ENCODE measurements around the gene ARHGAP24.
"Not testable (repeated sequence)": the region's sequence is repeated elsewhere in the genome, so short reads cannot be mapped to it uniquely, and the experiment has no call there.

ARHGAP24 gene

DNA sequence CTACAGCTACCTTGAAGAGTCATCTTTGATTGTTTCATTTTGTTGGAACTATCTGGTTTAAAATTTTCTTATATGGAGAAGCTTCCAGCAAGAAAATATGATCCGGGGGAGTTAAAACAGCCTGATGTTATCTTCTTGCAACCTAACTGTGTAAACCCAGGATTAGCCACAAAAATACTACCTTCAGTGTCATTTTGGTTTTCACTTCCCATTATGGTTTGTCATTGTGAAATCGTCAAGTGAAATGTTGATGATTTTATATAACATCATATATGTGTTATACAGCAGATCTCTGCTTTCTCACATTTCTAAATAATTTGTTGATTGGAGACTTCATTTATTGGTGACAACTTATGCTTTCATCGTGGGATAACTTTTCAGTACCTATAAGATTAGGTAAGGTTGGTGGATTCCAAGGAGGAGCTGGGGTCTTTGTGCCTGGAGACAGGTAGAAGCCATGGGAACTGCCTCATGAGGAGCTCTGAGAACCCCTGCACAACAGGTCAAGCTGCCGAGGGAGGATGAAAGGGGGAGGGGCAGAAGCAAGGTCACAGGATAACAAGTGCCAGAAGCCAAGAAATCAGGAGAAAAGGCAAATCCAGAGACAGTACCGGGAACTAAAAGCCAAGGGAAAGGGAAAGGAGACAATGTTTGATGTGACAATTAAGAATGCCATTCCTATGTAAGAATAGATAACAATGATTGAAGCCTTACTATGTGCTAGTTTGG lies 7.2 kb downstream of the ARHGAP24 start:
- in situ Hi-C loops (cut with MboI; ENCODE audit: low sequenced_read_pairs), result no loop called here

GRCh38 chr4:85486425-85487086 lies 11.6 kb downstream of the ARHGAP24 start:
- in situ Hi-C loops (cut with MboI; ENCODE audit: low sequenced_read_pairs), result no loop called here

- in situ Hi-C loops (cut with MboI; ENCODE audit: low sequenced_read_pairs), result no loop called here
These were observed 13.5 kb downstream of the ARHGAP24 start for GRCh38 chr4:85488416-85488815.

DNA sequence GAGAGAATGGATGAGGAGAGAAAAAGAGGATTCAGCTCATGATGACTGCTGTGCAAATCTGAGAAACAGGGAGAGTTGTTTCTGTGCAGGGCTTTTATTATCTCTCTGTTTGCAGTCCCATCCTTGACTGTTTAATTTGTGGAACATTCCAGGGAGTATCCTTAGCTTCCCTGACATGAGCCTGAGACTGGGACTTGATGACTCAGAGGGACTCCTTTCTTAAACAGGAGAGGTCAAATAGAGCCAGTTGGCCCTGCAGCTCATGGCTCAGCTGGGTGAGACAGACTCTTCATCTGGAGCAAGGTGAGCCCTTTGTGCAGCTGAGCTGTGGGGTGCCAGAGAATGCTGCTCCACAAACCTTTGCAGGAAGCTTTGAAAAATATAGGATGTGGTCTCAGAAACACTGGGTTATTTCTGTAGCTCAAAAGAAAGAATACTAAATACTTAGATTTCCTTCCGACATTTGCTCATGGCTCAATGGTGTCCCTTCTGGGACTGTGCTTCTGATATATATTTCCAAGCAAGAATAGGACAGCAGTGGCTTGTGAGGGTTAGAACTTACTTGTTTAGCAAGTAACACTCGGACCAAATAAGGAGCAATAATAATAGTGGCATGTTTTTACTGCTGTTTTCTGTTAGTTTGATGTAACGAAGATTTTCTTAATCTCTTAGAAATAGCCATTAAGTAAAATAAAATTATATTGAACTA lies 14.5 kb downstream of the ARHGAP24 start:
- in situ Hi-C loops (cut with MboI; ENCODE audit: low sequenced_read_pairs), result no loop called here

GRCh38 chr4:85491527-85491926 lies 16.6 kb downstream of the ARHGAP24 start:
- in situ Hi-C loops (cut with MboI; ENCODE audit: low sequenced_read_pairs), result no loop called here

DNA sequence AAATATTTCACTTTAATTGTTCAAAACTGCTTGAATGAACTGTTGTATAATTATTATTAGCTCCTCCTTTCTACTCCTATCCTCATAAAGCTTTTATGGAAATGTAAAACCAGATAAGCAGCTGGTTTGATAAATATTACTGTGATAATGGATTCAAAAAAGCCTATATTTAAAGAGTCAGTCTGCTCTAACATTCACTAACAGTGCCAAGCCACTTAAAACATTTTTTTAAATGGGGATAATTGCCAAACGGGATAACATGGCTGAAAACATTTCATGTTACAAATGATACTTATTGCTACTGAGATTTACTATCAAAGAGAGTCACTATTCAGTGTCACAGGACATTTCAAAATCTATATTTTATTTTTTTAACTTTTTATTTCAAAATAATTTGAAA lies 17.4 kb downstream of the ARHGAP24 start:
- in situ Hi-C loops (cut with MboI; ENCODE audit: low sequenced_read_pairs), result no loop called here

- in situ Hi-C loops (cut with MboI; ENCODE audit: low sequenced_read_pairs), result no loop called here
These were observed 20.7 kb downstream of the ARHGAP24 start for GRCh38 chr4:85495621-85496020.

DNA sequence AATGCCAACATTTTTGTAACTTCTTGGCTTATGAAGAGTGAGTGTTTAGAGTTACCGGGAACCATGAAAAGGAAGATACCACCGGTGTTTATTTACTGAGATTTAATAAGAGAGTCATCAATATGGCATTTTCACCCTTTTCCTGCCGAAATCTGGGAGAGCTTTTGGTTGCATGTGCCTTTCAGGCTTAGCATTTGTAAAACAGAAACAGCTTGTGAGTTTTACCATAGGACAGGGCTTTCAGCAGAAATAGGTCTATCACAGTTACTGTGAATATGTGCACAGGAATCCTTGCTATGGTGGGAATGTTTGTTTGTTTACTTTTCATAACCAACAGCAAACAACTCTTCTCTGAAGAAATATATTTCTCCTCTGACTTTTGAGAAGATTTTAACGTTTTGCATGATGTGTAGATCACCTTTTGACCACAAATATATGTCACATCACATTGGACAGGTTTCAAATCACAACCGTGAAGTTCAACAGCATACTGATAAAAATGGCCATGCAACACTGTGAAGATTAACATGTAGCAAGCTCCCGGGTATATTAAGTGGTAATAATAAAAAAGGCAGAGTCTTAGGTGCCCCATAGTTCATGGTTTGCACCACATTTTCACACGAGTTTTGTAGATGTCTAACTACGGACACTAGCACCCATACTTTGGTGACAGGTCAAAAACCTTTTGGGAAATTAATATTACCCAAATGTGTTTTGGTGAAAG lies 21.3 kb downstream of the ARHGAP24 start:
- in situ Hi-C loops (cut with MboI; ENCODE audit: low sequenced_read_pairs), result no loop called here

DNA sequence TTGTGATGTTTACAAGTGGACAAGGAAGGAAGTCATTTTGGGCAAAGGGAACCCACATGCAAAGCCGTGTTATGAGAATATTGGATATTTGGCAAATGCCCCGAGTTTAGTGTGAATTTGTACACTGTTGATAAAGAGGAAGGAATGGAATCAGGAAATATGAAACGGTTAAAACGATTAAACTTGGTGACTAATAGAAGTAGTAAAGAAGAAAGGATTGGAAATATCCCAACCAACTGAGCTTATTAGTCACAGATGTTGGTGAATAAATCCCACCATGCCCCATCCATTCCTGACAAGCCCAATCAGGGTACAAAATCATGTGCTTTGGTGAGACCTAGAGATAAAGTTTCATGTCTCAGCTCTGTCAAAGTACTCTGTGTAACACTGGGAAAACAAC lies 22.0 kb downstream of the ARHGAP24 start:
- in situ Hi-C loops (cut with MboI; ENCODE audit: low sequenced_read_pairs), result no loop called here

DNA sequence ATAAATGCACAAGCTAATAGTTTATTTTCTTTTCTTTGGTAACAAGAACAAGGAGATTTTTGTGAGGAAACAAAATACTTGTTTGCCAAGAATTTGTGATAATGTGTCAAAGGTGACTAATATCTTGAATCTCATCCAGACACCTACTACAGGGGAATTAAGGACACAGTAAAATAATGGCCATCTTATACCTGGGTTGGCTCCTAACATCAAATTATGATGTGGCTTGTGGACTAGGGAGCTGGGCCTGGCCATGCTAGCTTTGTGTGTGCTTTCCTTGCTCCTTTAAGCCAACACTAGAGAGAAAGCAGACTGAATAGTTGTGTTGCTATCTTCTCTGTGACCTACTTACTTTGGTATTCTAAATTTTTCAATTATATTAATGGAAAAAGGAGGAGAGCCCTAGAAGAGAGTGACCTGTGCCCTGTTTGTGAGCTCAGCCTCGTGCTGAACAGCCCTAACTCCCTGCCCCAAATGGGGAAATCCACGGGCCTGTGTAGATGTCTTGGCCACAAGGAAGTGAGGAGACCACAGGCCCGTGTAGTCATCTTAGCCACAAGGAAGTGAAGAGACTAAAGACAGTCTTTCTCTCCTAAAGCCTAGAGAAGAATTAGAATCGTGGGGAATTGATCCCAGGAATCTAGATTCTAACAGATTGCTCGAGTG lies 23.3 kb downstream of the ARHGAP24 start:
- in situ Hi-C loops (cut with MboI; ENCODE audit: low sequenced_read_pairs), result no loop called here

GRCh38 chr4:85499573-85499972 lies 24.6 kb downstream of the ARHGAP24 start:
- in situ Hi-C loops (cut with MboI; ENCODE audit: low sequenced_read_pairs), result no loop called here

DNA sequence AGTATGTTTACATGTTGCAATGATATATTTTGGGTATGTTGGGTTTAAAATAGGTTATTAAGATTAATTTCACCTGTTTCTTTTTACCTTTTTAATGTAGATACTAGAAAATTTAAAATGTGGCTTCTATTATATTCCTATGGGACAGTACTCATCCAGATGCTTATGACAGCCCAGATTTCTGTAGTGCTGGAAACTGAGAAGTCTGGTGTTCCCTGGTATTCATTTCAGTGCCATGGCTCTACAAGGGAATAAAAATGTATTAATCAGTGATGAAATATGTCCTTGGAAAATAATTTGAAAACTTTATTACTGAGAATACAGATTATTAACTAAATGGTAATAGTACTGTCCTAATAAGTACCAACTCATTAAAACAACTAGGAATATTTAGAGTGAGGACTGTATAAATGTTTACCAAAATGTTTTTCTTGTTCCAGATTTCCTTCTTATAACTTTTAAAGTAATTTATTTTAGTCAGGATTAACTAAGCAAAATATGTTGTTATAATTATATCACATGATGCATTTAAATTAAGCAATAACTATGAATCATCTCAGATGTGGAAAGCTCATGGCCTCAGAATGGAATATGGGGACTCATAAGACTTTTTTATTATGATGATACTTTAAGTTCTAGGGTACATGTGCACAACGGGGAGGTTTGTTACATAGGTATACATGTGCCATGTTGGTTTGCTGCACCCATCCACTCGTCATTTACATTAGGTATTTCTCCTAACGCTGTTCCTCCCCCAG lies 25.3 kb downstream of the ARHGAP24 start:
- in situ Hi-C loops (cut with MboI; ENCODE audit: low sequenced_read_pairs), result no loop called here

DNA sequence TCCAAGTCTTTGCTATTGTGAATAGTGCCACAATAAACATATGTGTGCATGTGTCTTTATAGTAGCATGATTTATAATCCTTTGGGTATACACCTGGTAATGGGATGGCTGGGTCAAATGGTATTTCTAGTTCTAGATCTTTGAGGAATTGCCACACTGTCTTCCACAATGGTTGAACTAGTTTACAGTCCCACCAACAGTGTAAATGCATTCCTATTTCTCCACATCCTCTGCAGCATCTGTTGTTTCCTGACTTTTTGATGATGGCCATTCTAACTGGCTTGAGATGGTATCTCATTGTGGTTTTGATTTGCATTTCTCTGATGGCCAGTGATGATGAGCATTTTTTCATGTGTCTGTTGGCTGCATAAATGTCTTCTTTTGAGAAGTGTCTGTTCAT lies 26.2 kb downstream of the ARHGAP24 start:
- in situ Hi-C loops (cut with MboI; ENCODE audit: low sequenced_read_pairs), result not testable (repeated sequence)

GRCh38 chr4:85508654-85509053 lies 33.7 kb downstream of the ARHGAP24 start:
- in situ Hi-C loops (cut with MboI; ENCODE audit: low sequenced_read_pairs), result no loop called here

DNA sequence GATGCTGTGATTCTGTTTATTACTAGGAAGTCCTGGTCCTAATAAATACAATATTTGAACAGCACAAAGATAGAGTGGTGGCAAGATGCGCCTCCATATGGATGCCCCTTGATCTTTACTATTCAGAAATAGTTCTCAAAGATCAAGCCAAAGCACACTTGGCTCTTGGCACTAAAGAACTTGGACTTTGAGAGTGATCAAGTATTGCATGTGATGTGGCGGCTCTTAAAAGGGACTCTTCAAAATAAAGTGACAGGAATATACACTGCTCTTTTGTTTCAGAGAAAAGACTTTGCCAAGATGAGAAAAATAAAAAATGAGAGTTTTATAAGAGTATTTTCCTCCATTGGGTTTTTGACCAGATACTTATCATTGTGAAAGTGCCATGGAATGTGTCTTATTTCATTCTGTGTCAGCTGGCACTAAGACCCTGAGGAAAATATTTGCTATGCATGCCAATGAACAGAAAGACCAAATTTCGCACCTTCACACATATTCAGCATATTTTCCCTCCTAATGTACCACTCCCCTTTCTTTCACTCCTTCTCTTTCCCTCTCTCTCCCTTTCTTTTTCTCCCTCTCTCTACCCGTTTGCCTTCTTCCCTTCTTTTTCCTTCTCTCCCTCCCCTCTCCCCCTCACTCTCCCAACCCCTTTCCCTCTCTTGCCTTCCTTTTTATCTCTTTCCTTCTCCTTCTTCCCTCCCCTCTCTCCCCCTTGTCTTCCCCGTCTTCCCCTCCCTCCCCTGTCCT lies 35.1 kb downstream of the ARHGAP24 start:
- in situ Hi-C loops (cut with MboI; ENCODE audit: low sequenced_read_pairs), result no loop called here

- in situ Hi-C loops (cut with MboI; ENCODE audit: low sequenced_read_pairs), result no loop called here
These were observed 35.7 kb downstream of the ARHGAP24 start for GRCh38 chr4:85510632-85510984.

DNA sequence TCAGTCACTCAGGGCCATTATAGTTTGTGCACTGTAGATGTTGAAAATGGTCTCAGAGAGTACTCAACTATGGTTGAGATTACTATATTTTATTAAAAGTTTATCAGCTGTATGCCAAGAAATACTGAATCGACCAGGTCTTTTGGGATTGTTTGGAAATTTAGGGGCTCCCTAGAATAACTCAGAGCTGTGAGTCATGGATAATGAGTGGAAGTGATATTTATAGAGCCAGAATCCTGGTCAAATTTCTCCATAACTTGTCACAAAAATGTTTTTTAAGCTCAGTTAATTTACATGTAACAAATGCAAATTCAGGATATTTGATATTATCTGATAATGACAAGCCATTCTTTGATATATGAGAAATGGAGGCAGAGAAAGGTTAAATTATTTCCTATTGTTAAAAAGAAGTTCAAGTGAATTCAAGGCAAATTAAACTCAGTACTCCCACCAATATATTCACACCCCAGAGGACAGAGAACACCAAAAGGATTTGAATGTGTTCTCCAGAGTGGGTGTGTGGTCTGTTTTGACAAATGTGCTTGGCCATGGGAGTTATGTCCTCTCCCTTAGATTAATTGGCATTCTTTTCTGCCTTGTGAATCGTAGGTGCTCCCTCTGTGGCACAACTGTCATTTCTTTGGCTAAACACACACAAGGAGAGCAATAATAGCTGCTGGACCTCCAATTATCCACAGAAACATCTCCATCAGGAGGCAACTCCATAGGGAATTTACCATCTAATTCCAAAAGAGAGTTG lies 37.7 kb downstream of the ARHGAP24 start:
- in situ Hi-C loops (cut with MboI; ENCODE audit: low sequenced_read_pairs), result no loop called here

DNA sequence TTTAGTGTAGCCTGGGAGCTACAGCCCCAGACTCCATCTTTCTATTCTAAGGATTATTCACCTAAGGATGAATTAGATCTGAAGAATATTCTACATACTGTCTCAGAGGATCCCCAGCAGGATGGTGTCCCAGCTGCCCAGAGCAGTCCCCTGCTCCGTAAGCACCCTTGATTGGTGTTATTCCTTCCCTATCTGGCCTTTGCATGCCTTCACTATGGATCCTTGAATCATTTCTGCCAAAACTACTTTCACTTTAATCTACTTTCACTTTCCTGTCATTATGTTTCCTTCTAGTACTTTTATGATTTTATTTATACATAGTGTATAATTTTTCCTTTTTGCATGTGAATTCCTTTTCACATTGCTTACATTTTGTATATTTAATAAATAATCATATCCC lies 39.2 kb downstream of the ARHGAP24 start:
- in situ Hi-C loops (cut with MboI; ENCODE audit: low sequenced_read_pairs), result no loop called here

- in situ Hi-C loops (cut with MboI; ENCODE audit: low sequenced_read_pairs), result no loop called here
These were observed 39.8 kb downstream of the ARHGAP24 start for GRCh38 chr4:85514783-85515182.
